ENCODE results near the gene WDR91.

DNA sequence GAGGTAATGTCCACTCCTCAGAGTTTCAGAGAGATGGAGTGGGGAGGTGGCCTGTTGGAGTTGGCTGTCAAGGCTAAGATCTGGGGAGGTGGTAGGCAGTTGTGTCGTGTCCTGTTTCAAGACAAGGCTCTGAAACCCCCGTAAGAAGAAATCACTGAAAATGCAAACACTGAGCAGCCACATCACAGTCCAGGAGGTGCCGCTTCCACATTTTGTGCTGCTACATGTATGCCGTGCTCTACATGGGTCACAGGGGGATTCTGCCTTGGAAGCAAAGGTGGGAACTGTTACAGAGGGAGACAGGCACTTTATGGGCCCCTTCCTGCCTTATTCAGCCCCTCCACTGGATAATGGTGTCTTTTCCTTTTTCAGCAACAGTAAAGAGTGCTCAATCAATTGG lies 11.9 kb downstream of the WDR91 start:
- TF ChIP-seq POLR2A (IDR thresholded peaks at IDR 0.05) (no peak), POLR2AphosphoS5 (IDR thresholded peaks at IDR 0.05) (no peak), EP300 (IDR thresholded peaks at IDR 0.05) (no peak)
- TF ChIP-seq, protein P1, sequence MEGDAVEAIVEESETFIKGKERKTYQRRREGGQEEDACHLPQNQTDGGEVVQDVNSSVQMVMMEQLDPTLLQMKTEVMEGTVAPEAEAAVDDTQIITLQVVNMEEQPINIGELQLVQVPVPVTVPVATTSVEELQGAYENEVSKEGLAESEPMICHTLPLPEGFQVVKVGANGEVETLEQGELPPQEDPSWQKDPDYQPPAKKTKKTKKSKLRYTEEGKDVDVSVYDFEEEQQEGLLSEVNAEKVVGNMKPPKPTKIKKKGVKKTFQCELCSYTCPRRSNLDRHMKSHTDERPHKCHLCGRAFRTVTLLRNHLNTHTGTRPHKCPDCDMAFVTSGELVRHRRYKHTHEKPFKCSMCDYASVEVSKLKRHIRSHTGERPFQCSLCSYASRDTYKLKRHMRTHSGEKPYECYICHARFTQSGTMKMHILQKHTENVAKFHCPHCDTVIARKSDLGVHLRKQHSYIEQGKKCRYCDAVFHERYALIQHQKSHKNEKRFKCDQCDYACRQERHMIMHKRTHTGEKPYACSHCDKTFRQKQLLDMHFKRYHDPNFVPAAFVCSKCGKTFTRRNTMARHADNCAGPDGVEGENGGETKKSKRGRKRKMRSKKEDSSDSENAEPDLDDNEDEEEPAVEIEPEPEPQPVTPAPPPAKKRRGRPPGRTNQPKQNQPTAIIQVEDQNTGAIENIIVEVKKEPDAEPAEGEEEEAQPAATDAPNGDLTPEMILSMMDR (IDR thresholded peaks at IDR 0.05), result no peak
